ENCODE measurements around the gene GSDMA.
"Not testable (repeated sequence)": the region's sequence is repeated elsewhere in the genome, so short reads cannot be mapped to it uniquely, and the experiment has no call there.

Gene GSDMA

DNA sequence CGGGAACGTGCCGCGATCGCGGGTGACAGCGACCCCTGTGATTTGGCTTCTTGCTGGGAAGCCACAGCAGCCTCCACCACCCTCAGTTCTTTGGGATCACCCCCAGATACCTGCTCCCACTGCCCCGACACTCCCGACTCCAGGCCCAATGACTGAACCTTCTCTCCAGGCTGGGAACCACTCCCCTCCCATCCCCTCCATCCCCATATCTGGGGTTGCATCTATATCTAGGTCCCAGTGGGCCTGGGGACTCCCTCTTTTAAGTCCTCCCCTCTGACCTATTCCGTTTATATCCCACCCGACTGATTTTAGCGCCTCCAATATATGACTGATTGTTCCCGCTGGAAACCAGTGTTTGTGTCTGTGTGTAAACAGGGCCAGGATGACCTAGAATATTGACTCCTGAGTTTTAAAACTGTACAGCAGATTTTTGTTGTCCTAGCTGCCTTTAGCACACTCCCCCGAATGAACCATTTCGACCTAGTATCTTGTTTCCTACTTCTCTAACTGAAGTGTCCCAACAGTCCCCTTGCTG is 18.5 kb downstream of the GSDMA start:
- peak; percentile 64 to 73 for DNase-seq
- TF ChIP-seq GATA1 (IDR thresholded peaks at IDR 0.05; ENCODE audit: low read depth, low read length) (no peak), POLR2A (IDR thresholded peaks at IDR 0.05; ENCODE audit: low read length) (no peak)

- DNase-seq = peak in 1 of 2 experiments; percentile 59
- TF ChIP-seq POLR2A (IDR thresholded peaks at IDR 0.05; ENCODE audit: low read length) = no peak
- TF ChIP-seq GATA1 (IDR thresholded peaks at IDR 0.05; ENCODE audit: low read depth, low read length) = no peak
Observed at GRCh38 chr17:39981766-39982375, 19.1 kb downstream of the GSDMA start.

DNA sequence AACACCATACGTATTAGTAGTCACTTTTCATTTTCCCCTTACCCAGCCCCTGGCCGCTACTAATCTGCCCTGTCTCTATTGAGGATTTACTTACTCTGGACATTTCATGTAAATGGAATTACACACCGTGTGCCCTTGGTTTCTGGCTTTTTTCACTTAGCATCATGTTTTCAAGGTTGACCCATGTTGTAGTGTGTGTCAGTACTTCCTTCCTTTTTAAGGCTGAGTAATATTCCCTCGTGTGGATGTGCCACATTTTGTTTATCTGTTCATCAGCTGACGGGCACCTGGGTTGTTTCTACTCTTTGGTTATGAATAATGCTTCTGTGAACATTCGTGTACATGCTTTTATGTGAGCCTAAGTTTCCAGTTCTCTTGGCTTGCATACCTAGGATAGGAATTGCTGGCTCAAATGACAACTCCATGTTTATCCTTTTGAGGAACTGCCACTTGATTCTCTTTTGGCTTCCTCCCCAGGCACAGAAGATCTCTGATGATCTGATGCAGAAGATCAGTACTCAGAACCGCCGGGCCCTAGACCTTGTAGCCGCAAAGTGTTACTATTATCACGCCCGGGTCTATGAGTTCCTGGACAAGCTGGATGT is 25.5 kb downstream of the GSDMA start:
- no peak for DNase-seq
- no peak for TF ChIP-seq POLR2A (IDR thresholded peaks at IDR 0.05; ENCODE audit: low read length)
- no peak for TF ChIP-seq GATA1 (IDR thresholded peaks at IDR 0.05; ENCODE audit: low read depth, low read length)

DNA sequence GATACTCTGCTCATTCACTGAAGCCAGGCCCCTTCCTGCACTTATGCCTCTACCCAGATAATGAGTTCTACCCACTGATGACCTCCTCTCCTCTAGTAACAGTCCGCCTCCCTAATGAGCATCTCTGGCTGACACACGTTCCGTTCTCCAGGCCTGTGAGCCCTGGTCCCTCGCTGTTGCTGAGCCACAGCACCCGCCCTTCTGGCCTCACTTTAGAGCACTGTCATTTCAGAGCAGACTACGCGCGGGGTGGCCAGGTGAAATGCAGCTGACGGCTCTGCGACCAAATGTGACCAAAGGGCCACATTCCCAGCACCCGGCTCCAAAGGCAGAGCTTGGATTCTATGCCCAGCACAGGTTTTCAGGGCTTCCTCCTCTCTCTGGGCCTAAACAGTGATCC is 31.6 kb downstream of the GSDMA start:
- no peak for DNase-seq
- no peak for TF ChIP-seq GATA1 (IDR thresholded peaks at IDR 0.05; ENCODE audit: low read depth, low read length)
- TF ChIP-seq POLR2A (IDR thresholded peaks at IDR 0.05; ENCODE audit: low read length) = no peak

GRCh38 chr17:39995438-39995837 is 32.6 kb downstream of the GSDMA start:
- no peak for DNase-seq
- TF ChIP-seq GATA1 (IDR thresholded peaks at IDR 0.05; ENCODE audit: low read depth, low read length) (no peak), POLR2A (IDR thresholded peaks at IDR 0.05; ENCODE audit: low read length) (no peak)

DNA sequence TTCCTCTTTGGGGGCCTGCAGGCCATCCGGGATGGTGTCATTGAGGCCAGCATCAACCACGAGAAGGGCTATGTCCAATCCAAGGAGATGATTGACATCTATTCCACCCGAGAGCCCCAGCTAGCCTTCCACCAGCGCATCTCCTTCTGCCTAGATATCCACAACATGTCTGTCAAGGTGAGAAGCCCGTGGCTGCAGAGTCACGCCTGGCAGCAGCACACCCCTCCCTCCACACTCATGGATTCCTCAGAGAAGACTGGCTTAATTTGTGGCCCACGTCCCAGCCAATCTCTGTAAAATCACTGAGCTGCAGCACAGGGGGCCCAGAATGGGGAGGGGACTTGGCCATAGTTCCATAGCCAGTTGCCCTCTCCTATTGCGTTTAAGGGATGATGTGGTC is 33.4 kb downstream of the GSDMA start:
- DNase-seq = no peak
- TF ChIP-seq GATA1 (IDR thresholded peaks at IDR 0.05; ENCODE audit: low read depth, low read length) (no peak), POLR2A (IDR thresholded peaks at IDR 0.05; ENCODE audit: low read length) (no peak)

DNA sequence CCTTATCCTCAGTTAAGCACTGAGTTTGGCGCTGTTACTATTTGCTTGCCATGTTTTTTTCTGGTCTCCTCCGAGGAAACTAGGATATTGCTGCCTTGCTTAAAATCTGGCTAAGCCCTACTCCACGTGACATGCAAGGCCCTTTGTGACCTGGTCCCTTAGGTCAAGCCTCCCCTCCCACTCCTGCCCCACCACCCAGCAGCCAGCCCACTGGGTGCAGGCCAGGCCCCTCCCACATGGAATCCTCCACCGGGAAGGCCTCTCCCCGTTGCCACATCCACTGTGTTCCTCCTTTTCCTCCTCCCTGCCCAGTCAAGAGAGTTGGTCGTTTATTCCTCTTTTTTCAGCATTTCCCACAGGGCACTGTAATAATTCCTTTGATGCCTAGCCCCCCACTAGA is 34.0 kb downstream of the GSDMA start:
- DNase-seq = no peak
- no peak for TF ChIP-seq GATA1 (IDR thresholded peaks at IDR 0.05; ENCODE audit: low read depth, low read length)
- TF ChIP-seq POLR2A (IDR thresholded peaks at IDR 0.05; ENCODE audit: low read length) = no peak

- no peak for TF ChIP-seq POLR2A (IDR thresholded peaks at IDR 0.05; ENCODE audit: low read length)
- no peak for TF ChIP-seq GATA1 (IDR thresholded peaks at IDR 0.05; ENCODE audit: low read depth, low read length)
- no peak for DNase-seq
Observed at GRCh38 chr17:39997543-39997942, 34.7 kb downstream of the GSDMA start.

- no peak for TF ChIP-seq POLR2A (IDR thresholded peaks at IDR 0.05; ENCODE audit: low read length)
- TF ChIP-seq GATA1 (IDR thresholded peaks at IDR 0.05; ENCODE audit: low read depth, low read length) = no peak
- no peak for DNase-seq
Observed at GRCh38 chr17:39999067-39999466, 36.3 kb downstream of the GSDMA start.

- TF ChIP-seq GATA1 (IDR thresholded peaks at IDR 0.05; ENCODE audit: low read depth, low read length) = no peak
- TF ChIP-seq POLR2A (IDR thresholded peaks at IDR 0.05; ENCODE audit: low read length) = no peak
- DNase-seq = no peak
Observed at GRCh38 chr17:40000161-40000560, 37.4 kb downstream of the GSDMA start.

- not testable (repeated sequence) for DNase-seq
Observed at GRCh38 chr17:40001335-40001734, 38.5 kb downstream of the GSDMA start.

GRCh38 chr17:40004072-40004471 is 41.3 kb downstream of the GSDMA start:
- no peak for DNase-seq
- no peak for TF ChIP-seq POLR2A (IDR thresholded peaks at IDR 0.05; ENCODE audit: low read length)
- no peak for TF ChIP-seq GATA1 (IDR thresholded peaks at IDR 0.05; ENCODE audit: low read depth, low read length)

DNA sequence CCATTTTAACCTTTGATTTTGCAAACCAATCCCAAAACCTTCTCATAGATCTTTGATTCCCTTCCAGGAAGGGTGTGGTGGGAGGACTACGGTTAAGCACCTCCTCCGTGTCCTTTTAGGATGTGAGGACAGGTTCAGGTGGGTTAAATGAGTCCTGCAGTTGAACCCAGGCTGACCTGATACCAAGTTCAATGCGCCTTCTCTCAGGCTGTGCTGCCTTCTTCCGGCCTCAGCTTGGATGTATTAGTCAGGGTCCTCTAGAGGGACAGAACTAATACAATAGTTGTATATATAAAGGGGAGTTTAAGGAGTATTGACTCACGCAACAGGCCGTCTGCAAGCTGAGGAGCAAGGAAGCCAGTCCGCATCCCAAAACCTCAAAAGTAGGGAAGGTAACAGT is 41.9 kb downstream of the GSDMA start:
- no peak for DNase-seq
- TF ChIP-seq GATA1 (IDR thresholded peaks at IDR 0.05; ENCODE audit: low read depth, low read length) (no peak), POLR2A (IDR thresholded peaks at IDR 0.05; ENCODE audit: low read length) (no peak)

DNA sequence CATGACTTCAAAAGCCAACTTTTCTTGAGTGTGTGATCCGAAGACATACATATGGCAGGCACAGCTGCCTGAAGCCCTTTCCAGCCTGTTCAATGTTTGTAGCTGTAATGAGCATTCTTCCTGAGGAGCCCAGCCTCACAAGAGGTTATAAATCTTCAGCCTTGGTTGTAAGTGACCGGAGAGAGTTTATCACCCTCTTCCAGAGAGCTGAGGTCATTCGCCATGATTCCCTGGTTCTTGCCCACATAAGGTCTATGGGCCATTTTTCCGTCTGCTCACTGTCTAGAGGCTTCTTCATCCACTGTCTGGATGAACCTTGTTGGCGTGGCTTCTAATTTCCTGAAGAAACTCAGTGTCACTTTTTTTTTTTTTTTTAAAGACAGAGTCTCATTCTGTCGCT is 42.7 kb downstream of the GSDMA start:
- DNase-seq = no peak
- TF ChIP-seq POLR2A (IDR thresholded peaks at IDR 0.05; ENCODE audit: low read length) (no peak), GATA1 (IDR thresholded peaks at IDR 0.05; ENCODE audit: low read depth, low read length) (no peak)

- not testable (repeated sequence) for DNase-seq
Observed at GRCh38 chr17:40010946-40011500, 48.2 kb downstream of the GSDMA start.

- not testable (repeated sequence) for DNase-seq
Observed at GRCh38 chr17:40012017-40012647, 49.3 kb downstream of the GSDMA start.
